ENCODE measurements around the gene CALB2. TPM values are rescaled to one million over a fixed set of nuclear protein-coding genes. Genes with fewer than 3 reads are reported as not detected.

Gene CALB2
- polyA plus RNA-seq, 1 donor from 2014 or later: 1.1 TPM

GRCh38 chr16:71408536-71408935 is 50.0 kb downstream of the CALB2 start:
- Histone ChIP-seq H3K79me2 (replicated peaks; ENCODE audit: insufficient read depth, low read length) (no peaks in the 10 kb centered on the region), H3K9ac (ENCODE audit: low read length) (no peak overlapping the region), H3K27ac (ENCODE audit: low read length) (no peak overlapping the region), H3K4me3 (ENCODE audit: low read length) (no peak overlapping the region), H4K20me1 (ENCODE audit: insufficient read depth) (no peaks in the 10 kb centered on the region), H3K36me3 (ENCODE audit: insufficient read depth, low read length) (no peaks in the 10 kb centered on the region), H3K4me2 (ENCODE audit: low read length) (no peak overlapping the region), H3K27me3 (ENCODE audit: insufficient read depth, low read depth, low read length) (no peaks in the 10 kb centered on the region), H3K9me3 (ENCODE audit: low read length) (no peaks in the 10 kb centered on the region), H2AFZ (ENCODE audit: low read depth, low read length) (no peak overlapping the region), H3K9me2 (ENCODE audit: insufficient read depth, low read length) (no peaks in the 10 kb centered on the region), H3F3A (ENCODE audit: insufficient read depth, low read length, poor library complexity, severe bottlenecking) (no peaks in the 10 kb centered on the region)
- no peak for TF ChIP-seq EZH2 (IDR thresholded peaks at IDR 0.05; ENCODE audit: borderline replicate concordance, insufficient read depth, low read length, poor library complexity, severe bottlenecking)
- TF ChIP-seq, protein P1, sequence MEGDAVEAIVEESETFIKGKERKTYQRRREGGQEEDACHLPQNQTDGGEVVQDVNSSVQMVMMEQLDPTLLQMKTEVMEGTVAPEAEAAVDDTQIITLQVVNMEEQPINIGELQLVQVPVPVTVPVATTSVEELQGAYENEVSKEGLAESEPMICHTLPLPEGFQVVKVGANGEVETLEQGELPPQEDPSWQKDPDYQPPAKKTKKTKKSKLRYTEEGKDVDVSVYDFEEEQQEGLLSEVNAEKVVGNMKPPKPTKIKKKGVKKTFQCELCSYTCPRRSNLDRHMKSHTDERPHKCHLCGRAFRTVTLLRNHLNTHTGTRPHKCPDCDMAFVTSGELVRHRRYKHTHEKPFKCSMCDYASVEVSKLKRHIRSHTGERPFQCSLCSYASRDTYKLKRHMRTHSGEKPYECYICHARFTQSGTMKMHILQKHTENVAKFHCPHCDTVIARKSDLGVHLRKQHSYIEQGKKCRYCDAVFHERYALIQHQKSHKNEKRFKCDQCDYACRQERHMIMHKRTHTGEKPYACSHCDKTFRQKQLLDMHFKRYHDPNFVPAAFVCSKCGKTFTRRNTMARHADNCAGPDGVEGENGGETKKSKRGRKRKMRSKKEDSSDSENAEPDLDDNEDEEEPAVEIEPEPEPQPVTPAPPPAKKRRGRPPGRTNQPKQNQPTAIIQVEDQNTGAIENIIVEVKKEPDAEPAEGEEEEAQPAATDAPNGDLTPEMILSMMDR (IDR thresholded peaks at IDR 0.05; ENCODE audit: poor library complexity, severe bottlenecking): no peak
- no peak for TF ChIP-seq POLR2AphosphoS5 (IDR thresholded peaks at IDR 0.05)
- no peak for TF ChIP-seq SMC3 (conservative IDR thresholded peaks at IDR 0.05; ENCODE audit: poor library complexity)
- TF ChIP-seq TAF1 (IDR thresholded peaks at IDR 0.05; ENCODE audit: low read depth): no peak
- TF ChIP-seq MXI1 (conservative IDR thresholded peaks at IDR 0.05; ENCODE audit: poor library complexity, severe bottlenecking): no peak
- TF ChIP-seq REST (IDR thresholded peaks at IDR 0.05; ENCODE audit: borderline replicate concordance): no peak
- TF ChIP-seq EP300 (conservative IDR thresholded peaks at IDR 0.05; ENCODE audit: poor library complexity, severe bottlenecking): no peak
- TF ChIP-seq RAD21 (conservative IDR thresholded peaks at IDR 0.05): no peak

DNA sequence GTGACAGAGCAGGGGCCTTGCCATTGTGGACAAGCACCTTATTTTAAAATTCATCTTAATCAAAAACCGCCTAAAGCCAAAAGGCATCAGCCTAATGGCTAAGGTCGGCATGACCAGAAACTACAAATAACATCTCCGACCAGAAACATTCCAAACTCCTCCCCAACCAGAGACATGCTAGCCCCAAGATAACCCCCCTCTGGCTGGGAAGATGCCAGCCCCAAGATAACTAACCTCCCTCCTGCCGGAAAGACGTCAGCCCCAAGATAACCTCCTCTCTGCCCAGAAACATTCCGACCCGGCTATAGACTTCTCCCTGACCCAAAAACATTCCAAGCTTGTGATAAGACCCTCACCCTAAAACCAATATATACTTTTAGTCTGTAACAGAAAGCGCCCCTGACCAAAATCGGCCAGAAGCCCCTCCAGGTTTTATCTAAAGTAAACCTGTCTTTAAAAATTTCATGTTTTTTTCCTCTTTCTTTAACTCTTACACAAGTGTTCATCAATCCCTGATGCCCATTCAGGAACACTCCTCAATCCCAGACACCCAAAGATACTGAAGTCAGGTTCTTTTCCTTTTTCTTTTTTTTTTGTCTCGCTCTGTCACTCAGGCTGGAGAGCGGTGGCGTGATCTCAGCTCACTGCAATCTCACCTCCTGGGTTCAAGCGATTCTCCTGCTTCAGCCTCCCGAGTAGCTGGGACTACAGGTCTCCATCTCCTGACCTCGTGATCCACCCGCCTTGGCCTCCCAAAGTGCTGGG is 50.7 kb downstream of the CALB2 start:
- Histone ChIP-seq H3K27me3 (ENCODE audit: insufficient read depth, low read depth, low read length) (no peaks in the 10 kb centered on the region), H3K9me2 (ENCODE audit: insufficient read depth, low read length) (no peaks in the 10 kb centered on the region), H3K4me2 (ENCODE audit: low read length) (no peak overlapping the region), H3K9ac (ENCODE audit: low read length) (no peak overlapping the region), H2AFZ (ENCODE audit: low read depth, low read length) (no peak overlapping the region), H3K36me3 (ENCODE audit: insufficient read depth, low read length) (no peaks in the 10 kb centered on the region), H3K79me2 (replicated peaks; ENCODE audit: insufficient read depth, low read length) (no peaks in the 10 kb centered on the region), H3F3A (ENCODE audit: insufficient read depth, low read length, poor library complexity, severe bottlenecking) (no peaks in the 10 kb centered on the region), H4K20me1 (ENCODE audit: insufficient read depth) (no peaks in the 10 kb centered on the region), H3K27ac (ENCODE audit: low read length) (no peak overlapping the region), H3K4me3 (ENCODE audit: low read length) (no peak overlapping the region), H3K9me3 (ENCODE audit: low read length) (no peaks in the 10 kb centered on the region)
- TF ChIP-seq EP300 (conservative IDR thresholded peaks at IDR 0.05; ENCODE audit: poor library complexity, severe bottlenecking): no peak
- no peak for TF ChIP-seq MXI1 (conservative IDR thresholded peaks at IDR 0.05; ENCODE audit: poor library complexity, severe bottlenecking)
- TF ChIP-seq SMC3 (conservative IDR thresholded peaks at IDR 0.05; ENCODE audit: poor library complexity): no peak
- TF ChIP-seq POLR2AphosphoS5 (IDR thresholded peaks at IDR 0.05): no peak
- no peak for TF ChIP-seq TAF1 (IDR thresholded peaks at IDR 0.05; ENCODE audit: low read depth)
- no peak for TF ChIP-seq RAD21 (conservative IDR thresholded peaks at IDR 0.05)
- TF ChIP-seq EZH2 (IDR thresholded peaks at IDR 0.05; ENCODE audit: borderline replicate concordance, insufficient read depth, low read length, poor library complexity, severe bottlenecking): no peak
- TF ChIP-seq, protein P1 (IDR thresholded peaks at IDR 0.05; ENCODE audit: poor library complexity, severe bottlenecking): no peak
- TF ChIP-seq REST (IDR thresholded peaks at IDR 0.05; ENCODE audit: borderline replicate concordance): no peak

Data from neural cell (in vitro differentiated cells).